OCI-LY1 (cell line): ENCODE data around the gene SKAP1.
"Not testable (repeated sequence)": the region's sequence is repeated elsewhere in the genome, so short reads cannot be mapped to it uniquely, and the experiment has no call there.

ENCODE experiments used
- EZH2 ChIP-seq: fragments of 200-600 bp; sonication (generic), shearing (Covaris generic); IDR thresholded peaks from 2 replicates; pipeline ENCODE4 v1.8.0; 2017; ENCODE audit warnings: borderline replicate concordance, mixed run types, mild to moderate bottlenecking, antibody characterized with exemption, low read length, moderate library complexity, mixed read lengths
- TF ChIP-seq, protein P1 (sequence below): fragments of 200-600 bp; sonication (generic), shearing (Covaris generic); IDR thresholded peaks from 2 replicates; pipeline ENCODE4 v1.5.1; 2017; ENCODE audit warnings: mild to moderate bottlenecking, antibody characterized with exemption, low read length, moderate library complexity, mixed read lengths

DNA sequence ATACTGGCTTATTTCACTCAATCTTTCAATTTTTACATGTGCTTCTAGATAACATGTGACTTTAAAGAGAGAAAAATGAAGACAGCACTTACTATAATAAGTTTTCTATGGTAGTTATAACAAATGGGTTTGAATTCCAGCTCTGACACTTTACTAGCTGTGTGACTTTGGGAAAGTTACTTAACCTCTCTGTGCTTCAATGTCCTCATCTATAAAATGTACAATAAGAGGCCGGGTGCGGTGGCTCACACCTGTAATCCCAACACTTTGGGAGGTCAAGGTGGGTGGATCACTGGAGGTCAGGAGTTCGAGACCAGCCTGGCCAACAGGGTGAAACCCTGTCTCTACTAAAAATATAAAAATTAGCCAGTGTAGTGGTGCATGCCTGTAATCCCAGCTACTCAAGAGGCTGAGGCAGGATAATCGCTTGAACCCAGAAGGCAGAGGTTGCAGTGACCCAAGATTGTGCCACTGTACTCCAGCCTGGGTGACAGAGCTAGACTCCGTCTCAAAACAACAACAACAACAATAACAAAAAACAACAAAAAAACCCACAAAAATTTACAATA is 184.5 kb downstream of the SKAP1 start:
- TF ChIP-seq, protein P1, sequence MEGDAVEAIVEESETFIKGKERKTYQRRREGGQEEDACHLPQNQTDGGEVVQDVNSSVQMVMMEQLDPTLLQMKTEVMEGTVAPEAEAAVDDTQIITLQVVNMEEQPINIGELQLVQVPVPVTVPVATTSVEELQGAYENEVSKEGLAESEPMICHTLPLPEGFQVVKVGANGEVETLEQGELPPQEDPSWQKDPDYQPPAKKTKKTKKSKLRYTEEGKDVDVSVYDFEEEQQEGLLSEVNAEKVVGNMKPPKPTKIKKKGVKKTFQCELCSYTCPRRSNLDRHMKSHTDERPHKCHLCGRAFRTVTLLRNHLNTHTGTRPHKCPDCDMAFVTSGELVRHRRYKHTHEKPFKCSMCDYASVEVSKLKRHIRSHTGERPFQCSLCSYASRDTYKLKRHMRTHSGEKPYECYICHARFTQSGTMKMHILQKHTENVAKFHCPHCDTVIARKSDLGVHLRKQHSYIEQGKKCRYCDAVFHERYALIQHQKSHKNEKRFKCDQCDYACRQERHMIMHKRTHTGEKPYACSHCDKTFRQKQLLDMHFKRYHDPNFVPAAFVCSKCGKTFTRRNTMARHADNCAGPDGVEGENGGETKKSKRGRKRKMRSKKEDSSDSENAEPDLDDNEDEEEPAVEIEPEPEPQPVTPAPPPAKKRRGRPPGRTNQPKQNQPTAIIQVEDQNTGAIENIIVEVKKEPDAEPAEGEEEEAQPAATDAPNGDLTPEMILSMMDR: not testable (repeated sequence)
- not testable (repeated sequence) for TF ChIP-seq EZH2
